GM13976 (cell line): ENCODE measurements around the gene CARD11.

Source experiments
- DNase-seq: peaks from one replicate; pipeline ENCODE4 v3.0.0; 2012; ENCODE audit warnings: low spot score
- CTCF ChIP-seq: IDR thresholded peaks from 2 replicates; pipeline ENCODE4 v1.5.1; 2012; ENCODE audit warnings: borderline replicate concordance, mild to moderate bottlenecking; ENCODE audit not compliant: insufficient read depth; ENCODE audit errors: extremely low read depth, missing control alignments, control extremely low read depth
- in situ Hi-C: fragments of 300-500 bp; cut with MboI; formaldehyde crosslinking; loops from one replicate; pipeline ENCODE4 v1.12.0; 2022; ENCODE audit warnings: low sequenced_read_pairs, mixed read lengths, inconsistent platforms; ENCODE audit not compliant: unreplicated experiment

The CARD11 gene

DNA sequence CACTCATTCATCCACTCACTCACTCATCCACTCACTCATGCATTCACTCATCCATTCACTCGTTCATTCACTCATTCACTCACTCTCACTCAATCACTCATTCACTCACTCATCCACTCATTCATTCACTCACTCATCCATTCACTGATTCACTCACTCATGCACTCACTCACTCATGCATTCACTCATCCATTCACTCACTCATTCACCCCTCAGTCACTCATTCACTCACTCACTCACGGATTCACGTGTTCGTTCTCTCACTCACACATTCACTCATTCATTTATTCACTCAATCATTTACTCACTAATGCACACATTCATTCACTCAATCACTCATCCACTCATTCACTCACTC lies 73.4 kb downstream of the CARD11 start:
- in situ Hi-C loops = no loop called here
- DNase-seq = no peak
- TF ChIP-seq CTCF = no peak

DNA sequence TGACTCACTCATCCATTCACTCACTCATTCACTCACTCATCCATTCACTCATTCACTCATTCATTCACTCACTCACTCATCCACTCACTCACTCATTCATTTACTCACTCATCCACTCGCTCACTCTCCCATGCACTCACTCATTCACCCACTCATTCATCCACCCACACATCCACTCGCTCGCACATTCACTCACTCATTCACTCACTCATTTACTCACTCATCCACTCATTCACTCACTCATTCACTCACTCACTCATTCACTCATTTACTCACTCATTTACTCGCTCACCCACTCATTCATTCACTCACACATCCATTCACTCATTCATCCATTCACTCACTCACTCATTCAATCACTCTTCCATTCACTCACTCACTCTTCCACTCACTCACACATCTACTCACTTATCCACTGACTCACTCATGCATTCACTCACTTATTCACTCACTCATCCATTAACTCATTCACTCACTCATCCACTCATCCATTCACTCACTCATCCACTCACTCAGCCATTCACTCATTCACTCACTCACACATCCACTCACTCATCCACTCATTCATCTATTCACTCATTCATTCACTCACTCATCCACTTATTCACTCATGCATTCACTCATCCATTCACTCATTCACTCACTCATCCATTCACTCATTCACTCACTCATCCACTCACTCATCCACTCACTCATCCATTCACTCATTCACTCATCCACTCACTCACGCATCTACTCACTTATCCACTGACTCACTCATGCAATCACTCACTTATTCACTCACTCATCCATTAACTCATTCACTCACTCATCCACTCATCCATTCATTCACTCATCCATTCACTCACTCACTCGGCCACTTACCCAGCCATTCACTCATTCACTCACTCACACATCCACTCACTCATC lies 74.0 kb downstream of the CARD11 start:
- in situ Hi-C loops = no loop called here
- TF ChIP-seq CTCF = no peak
- no peak for DNase-seq

DNA sequence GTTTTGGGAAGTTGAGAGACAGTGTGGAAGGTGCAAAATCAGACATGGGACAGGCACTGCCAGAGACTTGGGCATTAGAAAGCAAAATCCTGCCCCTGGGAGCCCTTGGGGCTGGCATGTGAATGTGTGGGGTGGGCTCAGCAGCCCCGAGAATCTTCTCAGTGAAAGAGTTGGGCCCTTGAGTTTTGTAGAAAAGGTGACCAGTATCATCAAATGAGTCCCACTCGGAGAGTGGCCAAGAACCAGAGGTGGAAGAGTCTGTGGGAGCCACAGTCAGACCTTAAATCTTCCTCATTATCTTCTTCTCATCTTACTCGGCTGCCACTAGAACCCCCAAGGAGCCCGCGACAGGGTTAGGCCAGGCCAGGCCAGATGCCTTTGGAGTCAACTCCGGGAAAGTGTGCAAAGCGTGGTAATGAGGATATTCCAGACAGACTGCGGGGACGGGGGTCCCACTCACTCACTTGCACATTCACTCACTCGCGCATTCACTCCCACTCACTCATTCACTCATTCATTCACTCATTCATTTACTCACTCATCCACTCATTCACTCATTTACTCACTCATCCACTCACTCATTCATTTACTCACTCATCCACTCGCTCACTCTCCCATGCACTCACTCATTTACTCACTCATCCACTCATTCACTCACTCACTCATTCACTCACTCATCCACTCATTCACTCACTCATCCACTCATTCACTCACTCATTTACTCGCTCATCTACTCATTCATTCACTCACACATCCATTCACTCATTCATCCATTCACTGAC lies 74.9 kb downstream of the CARD11 start:
- no peak for DNase-seq
- TF ChIP-seq CTCF = no peak
- in situ Hi-C loops = no loop called here

GRCh38 chr7:2968176-2968575 lies 75.5 kb downstream of the CARD11 start:
- in situ Hi-C loops = no loop called here
- TF ChIP-seq CTCF = no peak

DNA sequence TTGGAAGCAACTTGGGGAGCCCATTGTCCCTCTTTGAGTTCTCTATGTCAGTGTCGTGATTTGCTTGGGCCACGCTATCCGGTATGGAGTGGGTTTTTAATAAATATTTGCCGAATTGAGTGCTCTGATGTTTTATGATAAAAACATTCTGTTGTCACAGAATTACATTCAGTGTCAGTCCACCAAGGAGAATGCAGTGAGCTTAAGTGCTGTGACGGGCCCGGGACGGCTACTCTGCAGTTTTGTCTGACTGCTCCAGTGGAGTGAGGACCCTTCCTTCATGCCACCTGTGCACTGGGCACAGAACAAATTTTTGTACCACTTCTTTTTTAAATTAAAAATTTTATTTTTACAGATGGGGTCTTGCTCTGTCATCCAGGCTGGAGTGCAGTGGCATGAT lies 76.0 kb downstream of the CARD11 start:
- in situ Hi-C loops = no loop called here
- TF ChIP-seq CTCF = no peak

More at GRCh38 chr7:2968176-2968575, 75.5 kb downstream of the CARD11 start:
- no peak for DNase-seq

DNA sequence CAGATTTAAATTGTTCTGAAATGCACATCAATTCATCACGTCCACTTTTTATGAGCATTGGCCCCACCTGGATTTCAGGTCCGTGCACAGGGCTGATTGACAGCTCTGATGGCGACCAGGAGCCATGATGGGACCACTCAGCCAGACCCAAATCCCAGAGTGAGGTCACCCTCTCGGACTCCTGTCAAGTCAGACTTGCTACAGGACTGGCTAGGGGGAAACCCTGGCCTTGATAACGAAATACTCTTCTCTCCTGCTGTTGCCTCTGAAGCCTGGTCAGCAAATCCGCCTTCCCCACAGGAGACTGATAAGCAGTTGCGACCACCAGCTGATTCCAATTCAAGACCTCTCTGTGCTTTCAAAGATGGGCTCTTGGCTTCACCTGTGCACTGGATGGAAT lies 76.4 kb downstream of the CARD11 start:
- no peak for TF ChIP-seq CTCF
- no peak for DNase-seq
- in situ Hi-C loops = no loop called here

More for the DNA sequence above, 76.0 kb downstream of the CARD11 start:
- DNase-seq = no peak
